Lung (tissue), 12 donors: ENCODE results near the gene APRT. TPM values are rescaled to one million over a fixed set of nuclear protein-coding genes. Genes with fewer than 3 reads are reported as not detected.
"Not testable (repeated sequence)": the region's sequence is repeated elsewhere in the genome, so short reads cannot be mapped to it uniquely, and the experiment has no call there.

Source experiments
- ATAC-seq: fragments of 200-7000 bp; cut with Tn5 transposase; one replicate; pipeline ENCODE4 v1.9.1; 2020; ENCODE audit warnings: moderate number of reproducible peaks; ENCODE audit not compliant: insufficient read depth, low FRiP score
- DNase-seq, 3 donors: peaks; one replicate each; pipeline ENCODE4 v3.0.0-alpha.2; 2013 to 2017
- H3K27ac ChIP-seq, 2 donors: one replicate each; pipeline ENCODE4 v1.5.1; 2013; ENCODE audit warnings: mild to moderate bottlenecking in 2 of 2, moderate library complexity in 2 of 2, control low read depth in 1 of 2, inconsistent platforms in 1 of 2, low read depth in 1 of 2, low read length in 1 of 2
- H3K27me3 ChIP-seq, 3 donors: one replicate each; pipeline ENCODE4 v1.5.1; 2013; ENCODE audit warnings: low read length in 2 of 3; ENCODE audit not compliant: control insufficient read depth in 3 of 3, insufficient read depth in 3 of 3
- H3K36me3 ChIP-seq, 4 donors: one replicate each; pipeline ENCODE4 v1.5.1; 2013; ENCODE audit warnings: low read length in 4 of 4, mild to moderate bottlenecking in 1 of 4, moderate library complexity in 1 of 4; ENCODE audit not compliant: control insufficient read depth in 4 of 4, insufficient read depth in 4 of 4
- H3K4me1 ChIP-seq, 5 donors: one replicate each; pipeline ENCODE4 v1.5.1; 2013; ENCODE audit warnings: low read length in 5 of 5, mild to moderate bottlenecking in 2 of 5, moderate library complexity in 1 of 5; ENCODE audit not compliant: control insufficient read depth in 5 of 5, insufficient read depth in 5 of 5
- H3K4me3 ChIP-seq: one replicate; pipeline ENCODE4 v1.5.1; 2013; ENCODE audit warnings: mild to moderate bottlenecking, control low read depth, moderate library complexity
- H3K9ac ChIP-seq, 2 donors: one replicate each; pipeline ENCODE4 v1.5.1; 2013; ENCODE audit warnings: low read length in 2 of 2, control low read depth in 1 of 2; ENCODE audit not compliant: insufficient read depth in 1 of 2
- H3K9me3 ChIP-seq, 4 donors: one replicate each; pipeline ENCODE4 v1.5.1; 2013; ENCODE audit warnings: low read length in 3 of 4, mild to moderate bottlenecking in 1 of 4, moderate library complexity in 1 of 4; ENCODE audit not compliant: control insufficient read depth in 4 of 4, insufficient read depth in 3 of 4
- CTCF ChIP-seq: IDR thresholded peaks from 2 replicates; pipeline ENCODE4 v1.5.1; 2012; ENCODE audit warnings: mild to moderate bottlenecking; ENCODE audit errors: control extremely low read depth, extremely low read depth
- WGBS, 2 donors: extraction: QIAGEN DNeasy Blood & Tissue Kit; methylation state at CpG; one replicate each; pipeline ENCODE4 v1.1.7; 2013; 5-methylcytosine and 5-hydroxymethylcytosine counted together
- polyA plus RNA-seq, 2 donors: library from polyadenylated mRNA; stranded (reverse); fragments of 200-250 nt; gene quantifications; one replicate each; pipeline ENCODE4 v1.2.1, GENCODE V29; 2013
- total RNA-seq, 2 donors: library from RNA; depleted of rRNA in 1 of 2; stranded (reverse); fragments of >200 nt in 1 of 2; gene quantifications; one replicate each; pipeline ENCODE4 v1.2.1, GENCODE V29; 2014 to 2021
- donor health status: control.
- donor health status: control.
- donor health status: Bipolar disorder and iron deficiency.
- donor health status: healthy.
- donor health status: DM: yes; HTN: yes; CAD: no.

Gene APRT
- total and polyA plus RNA-seq, 4 donors: 44.2 to 260 (median 176) TPM

- H3K9ac ChIP-seq: no peak overlapping the region
- ATAC-seq: no peak
Observed at GRCh38 chr16:88772871-88773811, 38.6 kb downstream of the APRT start.

GRCh38 chr16:88771781-88772180 lies 39.9 kb downstream of the APRT start:
- H3K4me3 ChIP-seq, H3K27me3 ChIP-seq, H3K9ac ChIP-seq, ATAC-seq, H3K36me3 ChIP-seq, H3K27ac ChIP-seq, H3K9me3 ChIP-seq, DNase-seq: not testable (repeated sequence)
- peaks cover 7 to 81% (median 55%) of the 10 kb centered on the region in 5 donors for H3K4me1 ChIP-seq
- WGBS, 2 donors: 94 to 97% methylated on average over 11 to 17 of the region's 23 CpGs

More at GRCh38 chr16:88772871-88773811, 38.6 kb downstream of the APRT start:
- TF ChIP-seq CTCF: no peak
- H3K9me3 ChIP-seq: no peaks in the 10 kb centered on the region
- H3K4me3 ChIP-seq: no peak overlapping the region
- WGBS, 2 donors: 51 to 53% methylated on average over 21 to 29 of the region's 29 CpGs
- H3K27me3 ChIP-seq: no peaks in the 10 kb centered on the region
- H3K36me3 ChIP-seq: peaks cover 0 to 7% (median 0%) of the 10 kb centered on the region in 4 donors
- peak; percentile 85 to 89 (median 89) for DNase-seq
- peak overlapping the region in 1 of 2 donors; percentile 60 for H3K27ac ChIP-seq
- peaks cover 3 to 83% (median 47%) of the 10 kb centered on the region in 5 donors for H3K4me1 ChIP-seq

GRCh38 chr16:88771294-88771772 lies 40.4 kb downstream of the APRT start:
- ATAC-seq: no peak
- no peak for DNase-seq

More at GRCh38 chr16:88771294-88771772, 40.4 kb downstream of the APRT start:
- Histone ChIP-seq H3K9ac (no peak overlapping the region), H3K4me3 (no peak overlapping the region), H3K27ac (peak overlapping the region in 1 of 2 donors; percentile 83), H3K36me3 (peaks cover 0 to under 1% (median 0%) of the 10 kb centered on the region in 4 donors), H3K4me1 (peaks cover 7 to 77% (median 56%) of the 10 kb centered on the region in 5 donors), H3K9me3 (no peaks in the 10 kb centered on the region), H3K27me3 (no peaks in the 10 kb centered on the region)
- WGBS, 2 donors: 60 to 71% methylated on average over 18 to 19 of the region's 19 CpGs
- TF ChIP-seq CTCF: no peak
